Measurements from ENCODE around the gene USE1.

USE1 gene

DNA sequence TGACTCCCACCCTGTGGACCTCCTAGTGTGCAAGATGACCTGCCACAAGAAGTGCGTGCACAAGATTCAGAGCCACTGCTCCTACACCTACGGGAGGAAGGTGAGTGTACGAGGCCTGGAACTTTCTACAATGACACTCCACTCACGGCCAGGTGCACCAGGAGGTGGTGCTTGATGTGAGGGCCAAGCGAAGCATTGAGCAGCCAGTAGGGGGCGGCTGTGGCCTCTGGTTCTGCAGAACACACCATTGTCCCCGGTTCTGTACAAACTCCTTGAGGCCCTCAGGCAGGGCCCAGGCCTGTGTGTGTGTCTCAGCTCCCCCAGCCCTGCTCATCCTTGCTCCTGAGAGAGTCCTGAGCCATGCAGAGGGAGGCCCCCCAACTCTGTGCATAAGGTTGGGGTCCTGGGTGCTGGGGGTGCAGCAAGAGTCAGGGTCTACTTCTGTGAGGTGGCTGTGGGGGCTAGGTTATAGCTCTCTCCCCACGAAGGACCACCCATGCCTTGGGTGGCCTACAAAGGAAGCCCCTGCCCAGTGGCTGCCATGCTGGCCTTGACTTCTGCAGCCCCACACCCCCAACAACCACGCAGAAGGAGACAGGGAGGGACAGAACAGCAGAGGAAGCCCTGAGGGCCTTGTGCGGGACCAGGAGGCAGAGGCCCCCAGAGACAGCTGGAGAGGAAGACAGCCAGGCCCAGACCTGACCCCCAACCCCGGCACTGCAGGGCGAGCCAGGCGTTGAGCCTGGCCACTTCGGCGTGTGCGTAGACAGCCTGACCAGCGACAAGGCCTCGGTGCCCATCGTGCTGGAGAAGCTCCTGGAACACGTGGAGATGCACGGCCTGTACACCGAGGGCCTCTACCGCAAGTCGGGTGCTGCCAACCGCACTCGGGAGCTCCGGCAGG lies 9.7 kb upstream of the USE1 start:
- peak; percentile 2 for DNase-seq

DNA sequence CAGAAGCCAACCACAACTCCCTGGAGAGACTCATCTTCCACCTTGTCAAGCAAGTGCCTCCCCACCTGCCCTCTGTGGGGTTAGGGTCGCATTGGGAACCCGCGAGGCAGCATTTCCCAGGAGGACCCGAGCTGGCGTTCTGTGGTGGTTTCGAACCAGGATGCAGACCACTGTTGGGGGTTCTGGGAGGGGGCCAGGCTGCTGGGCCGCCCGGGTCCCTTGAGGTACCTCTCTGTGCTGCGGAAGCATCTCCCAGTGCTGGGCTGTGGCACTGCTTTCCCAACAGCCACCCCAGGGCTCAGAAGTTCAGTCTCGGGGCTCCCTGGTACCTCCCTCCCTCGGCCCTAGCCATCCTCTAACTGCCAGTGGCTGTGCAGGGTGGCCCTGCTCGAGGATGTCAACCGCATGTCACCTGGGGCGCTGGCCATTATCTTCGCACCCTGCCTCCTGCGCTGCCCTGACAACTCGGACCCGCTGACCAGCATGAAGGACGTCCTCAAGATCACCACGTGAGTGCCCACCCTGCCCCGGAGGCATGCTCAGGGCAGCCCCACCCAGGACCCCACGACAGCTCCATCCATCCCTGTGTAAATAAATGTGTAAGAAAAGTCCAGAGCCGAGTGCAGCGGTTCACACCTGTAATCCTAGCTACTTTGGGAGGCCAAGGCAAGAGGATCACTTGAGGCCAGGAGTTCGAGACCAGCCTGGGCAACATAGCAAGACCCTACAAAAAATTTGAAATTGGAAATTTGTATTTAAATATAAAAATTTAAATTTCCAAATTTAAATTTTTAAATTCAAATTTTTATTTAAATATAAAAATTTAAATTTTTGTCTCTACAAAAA lies 8.2 kb upstream of the USE1 start:
- no peak for DNase-seq

DNA sequence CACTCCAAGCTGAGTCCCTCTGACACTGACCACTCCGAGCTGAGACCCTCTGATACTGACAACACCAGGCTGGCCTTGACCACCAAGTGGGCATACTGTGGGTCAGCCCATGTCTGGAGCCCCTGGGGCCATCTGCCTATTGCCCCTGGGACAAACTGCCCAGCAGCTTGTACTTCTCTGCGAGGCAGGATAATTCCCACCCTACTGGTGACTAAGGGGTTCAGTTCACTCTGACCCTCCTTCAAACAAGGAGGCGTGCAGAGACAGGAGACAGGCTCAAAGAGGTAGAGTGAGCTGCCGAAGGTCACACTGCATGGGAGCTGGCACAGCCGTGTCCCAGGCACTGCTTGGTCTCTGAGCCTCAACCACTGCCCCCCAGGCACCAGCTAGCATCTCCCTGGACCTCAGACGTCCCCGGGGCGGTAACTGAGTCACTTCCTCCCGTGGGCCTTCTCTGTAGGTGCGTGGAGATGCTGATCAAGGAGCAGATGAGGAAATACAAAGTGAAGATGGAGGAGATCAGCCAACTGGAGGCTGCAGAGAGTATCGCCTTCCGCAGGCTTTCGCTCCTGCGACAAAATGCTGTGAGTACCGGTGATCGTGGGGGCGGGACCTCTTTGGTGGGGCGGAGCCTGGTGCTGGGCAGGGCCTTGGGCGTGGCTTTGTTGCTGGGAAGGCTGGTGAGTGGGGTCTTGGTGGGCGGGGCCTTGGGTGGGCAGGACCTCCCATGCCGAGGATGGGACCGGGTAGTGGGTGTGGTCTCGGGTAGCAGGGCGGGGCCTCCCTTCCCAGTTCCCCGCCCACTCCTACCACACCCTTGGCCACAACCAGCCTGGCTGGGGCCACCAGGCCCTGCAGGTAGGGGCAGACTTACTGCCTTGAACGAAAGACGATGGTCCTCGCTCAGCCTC lies 5.8 kb upstream of the USE1 start:
- DNase-seq, result peak; percentile 3

DNA sequence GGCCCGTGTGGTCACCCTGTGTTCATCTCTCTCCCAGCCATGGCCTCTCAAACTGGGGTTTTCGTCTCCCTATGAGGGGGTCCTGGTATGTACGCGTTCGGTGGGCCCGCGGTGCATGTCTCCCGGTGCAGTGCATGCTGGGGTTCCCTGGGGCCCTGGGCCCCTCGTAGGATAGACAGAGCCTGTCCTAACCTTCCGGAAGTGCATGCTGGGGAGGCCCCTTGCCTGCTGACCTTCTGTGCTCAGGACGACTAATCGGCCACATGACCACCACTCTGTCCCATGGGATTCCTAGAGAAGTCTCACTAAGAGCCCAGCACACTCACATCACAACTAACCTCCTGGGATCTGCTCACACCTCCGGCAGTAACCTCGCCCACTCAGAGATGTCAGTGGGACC lies 4.9 kb upstream of the USE1 start:
- no peak for DNase-seq

DNA sequence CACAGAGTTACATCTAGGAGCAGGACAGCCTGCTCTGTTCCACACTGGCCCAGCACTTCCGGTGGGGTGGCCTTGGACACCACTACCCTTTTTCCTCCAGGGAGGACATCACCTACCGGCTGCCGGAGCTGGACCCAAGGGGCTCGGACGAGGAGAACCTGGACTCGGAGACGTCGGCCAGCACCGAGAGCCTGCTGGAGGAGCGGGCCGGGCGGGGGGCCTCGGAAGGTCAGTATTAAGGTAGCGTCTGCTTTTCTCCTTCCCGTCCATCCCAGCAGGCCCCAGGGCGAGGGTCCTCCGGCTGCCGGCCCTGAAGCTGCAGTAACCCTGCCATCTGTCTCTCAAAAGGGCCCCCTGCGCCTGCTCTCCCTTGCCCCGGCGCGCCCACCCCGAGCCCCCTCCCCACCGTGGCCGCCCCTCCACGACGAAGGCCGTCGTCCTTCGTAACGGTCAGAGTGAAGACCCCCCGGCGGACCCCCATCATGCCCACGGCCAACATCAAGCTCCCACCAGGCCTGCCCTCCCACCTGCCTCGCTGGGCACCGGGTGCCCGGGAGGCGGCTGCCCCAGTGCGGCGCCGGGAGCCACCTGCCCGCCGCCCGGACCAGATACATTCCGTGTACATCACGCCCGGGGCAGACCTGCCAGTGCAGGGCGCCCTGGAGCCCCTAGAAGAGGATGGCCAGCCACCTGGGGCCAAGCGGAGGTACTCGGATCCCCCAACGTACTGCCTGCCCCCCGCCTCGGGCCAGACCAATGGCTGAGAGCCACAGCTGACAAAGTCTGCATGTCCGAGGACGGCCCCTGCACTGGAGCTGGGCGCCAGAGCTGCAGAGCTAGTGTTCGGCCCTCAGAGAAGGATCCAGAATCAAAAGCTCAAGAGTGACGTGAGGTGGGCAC lies 3.4 kb upstream of the USE1 start:
- no peak for DNase-seq

DNA sequence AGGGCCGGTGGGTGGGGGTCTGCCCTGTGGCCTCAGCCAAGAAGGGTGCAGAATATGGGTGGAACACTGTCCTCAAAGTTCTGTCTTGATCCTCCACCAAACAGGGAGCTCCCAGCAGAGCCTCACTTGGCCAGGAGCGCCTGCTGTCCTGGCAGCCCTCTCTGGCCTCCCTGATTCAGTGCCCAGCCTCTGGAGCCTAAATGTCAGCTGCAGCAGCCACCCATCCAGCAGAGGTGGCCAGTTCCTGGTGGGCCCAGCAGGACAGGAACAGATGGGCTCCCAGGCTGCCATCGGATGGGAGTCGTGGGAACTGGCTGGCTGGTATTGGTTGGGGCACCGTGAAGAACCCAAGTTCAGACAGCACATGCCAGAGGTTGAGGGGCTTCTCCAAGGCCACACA lies 1.8 kb upstream of the USE1 start:
- no peak for DNase-seq

DNA sequence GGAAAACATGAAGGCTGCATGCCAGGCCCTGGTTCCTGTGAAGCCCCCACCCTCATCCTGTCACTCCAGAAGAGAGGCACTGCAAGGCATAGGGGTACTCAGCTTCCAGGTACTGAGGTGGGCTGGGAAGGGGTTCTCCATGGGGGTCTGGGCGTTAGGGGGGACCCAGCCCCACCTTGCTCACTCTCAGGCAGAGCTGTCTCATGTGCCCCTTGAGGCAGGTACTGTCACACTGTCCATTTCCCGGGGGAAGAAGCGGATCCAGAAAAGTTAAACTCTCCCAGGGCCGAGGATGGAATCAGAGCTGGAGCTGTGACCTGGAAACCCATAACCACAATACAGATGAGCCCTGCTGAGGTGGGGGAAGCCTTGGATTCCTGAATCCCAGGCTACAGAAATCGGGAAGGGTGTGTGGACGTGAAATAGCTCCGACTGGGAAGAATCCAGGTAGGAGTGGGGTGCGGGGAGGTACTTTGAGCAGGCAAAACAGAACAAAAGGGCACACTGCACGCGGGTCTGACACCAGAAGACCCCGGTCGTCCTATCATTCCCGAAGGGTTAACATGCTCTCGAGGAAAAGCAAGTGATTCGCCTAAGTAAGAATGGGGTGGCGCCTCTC lies 540 bp upstream of the USE1 start:
- no peak for DNase-seq

DNA sequence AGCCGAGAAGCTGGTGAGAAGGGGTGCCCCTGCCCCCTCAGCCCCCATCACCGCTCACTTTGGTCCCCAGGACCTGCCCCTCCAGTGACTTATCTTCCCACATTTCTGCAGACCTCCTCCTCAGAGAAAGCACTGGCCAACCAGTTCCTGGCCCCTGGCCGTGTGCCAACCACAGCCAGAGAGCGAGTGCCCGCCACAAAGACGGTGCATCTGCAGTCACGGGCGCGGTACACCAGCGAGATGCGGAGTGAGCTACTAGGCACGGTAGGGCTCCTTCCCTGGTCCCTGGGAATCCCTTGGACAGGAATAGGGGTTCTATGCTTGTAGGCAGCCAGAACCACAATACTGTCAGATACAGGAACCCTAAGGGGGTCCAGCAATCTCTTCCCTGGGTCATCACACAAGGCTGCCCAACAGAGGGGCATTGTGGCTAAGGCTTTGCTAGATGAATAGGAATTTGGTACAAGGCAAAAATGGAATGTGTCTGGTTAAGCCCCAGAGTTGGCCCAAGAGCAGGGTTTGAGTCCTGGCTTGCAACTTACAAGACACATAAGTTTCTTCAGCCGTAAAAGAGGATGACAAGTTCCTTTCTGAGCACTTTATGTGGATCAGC lies 1.0 kb downstream of the USE1 start:
- no peak for DNase-seq

DNA sequence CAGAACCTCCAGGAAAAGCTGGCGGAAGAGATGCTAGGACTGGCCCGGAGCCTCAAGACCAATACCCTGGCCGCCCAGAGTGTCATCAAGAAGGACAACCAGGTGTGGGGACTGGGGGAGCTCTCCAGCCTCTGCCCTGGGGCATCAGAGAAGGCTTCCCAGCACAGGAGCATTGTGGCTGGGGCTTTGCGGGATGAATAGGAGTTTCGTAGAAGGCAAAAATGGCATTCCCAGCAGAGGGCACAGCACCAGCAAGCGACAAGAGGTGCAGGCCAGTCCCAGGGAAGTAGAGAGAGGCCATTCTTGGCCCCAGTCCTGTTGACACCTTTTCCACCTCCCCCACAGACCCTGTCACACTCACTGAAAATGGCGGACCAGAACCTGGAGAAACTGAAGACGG lies 4.1 kb downstream of the USE1 start:
- no peak for DNase-seq

DNA sequence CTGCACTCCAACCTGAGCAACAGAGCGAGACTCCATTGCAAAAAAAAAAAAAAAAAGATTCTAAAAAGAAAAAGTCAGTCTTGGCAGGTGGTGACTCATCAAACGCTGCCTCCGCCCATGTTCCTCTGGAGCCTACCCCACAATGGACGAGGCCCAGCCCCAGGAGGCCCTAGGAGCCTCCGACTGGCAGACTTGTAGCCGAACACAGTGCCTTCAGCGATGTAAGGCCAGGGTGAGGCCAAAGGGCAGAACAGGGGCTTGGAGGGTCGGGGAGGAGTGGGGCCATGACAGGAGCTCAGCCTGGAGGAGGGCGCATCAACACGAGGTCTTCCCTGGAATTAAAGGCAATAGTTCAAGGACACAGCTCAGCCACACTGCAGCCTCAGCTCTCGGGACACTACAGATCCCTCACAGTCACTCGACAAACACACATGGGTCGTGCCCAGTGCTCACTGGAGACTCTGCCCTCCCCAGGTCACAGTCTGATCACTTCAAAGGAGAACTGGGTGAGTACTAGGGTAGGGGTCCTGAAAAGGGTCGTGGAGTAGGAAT lies 5.1 kb downstream of the USE1 start:
- DNase-seq, result no peak

DNA sequence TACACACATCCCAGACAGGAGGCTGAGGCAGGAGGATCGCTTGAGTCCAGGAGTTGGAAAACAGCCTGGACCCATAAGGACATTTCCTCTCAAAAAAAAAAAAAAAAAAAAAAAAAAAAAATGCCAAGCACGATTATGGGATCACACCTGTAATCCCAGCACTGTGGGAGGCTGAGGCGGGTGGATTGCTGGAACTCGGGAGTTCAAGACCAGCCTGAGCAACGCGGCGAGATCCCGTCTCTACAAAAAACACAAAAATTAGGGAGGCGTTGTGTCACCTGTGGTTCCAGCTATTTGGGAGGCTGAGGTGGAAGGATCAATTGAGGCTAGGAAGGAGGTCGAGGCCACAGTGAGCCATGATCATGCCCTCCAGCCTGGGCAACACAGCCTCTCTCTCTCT lies 9.9 kb downstream of the USE1 start:
- no peak for DNase-seq

DNA sequence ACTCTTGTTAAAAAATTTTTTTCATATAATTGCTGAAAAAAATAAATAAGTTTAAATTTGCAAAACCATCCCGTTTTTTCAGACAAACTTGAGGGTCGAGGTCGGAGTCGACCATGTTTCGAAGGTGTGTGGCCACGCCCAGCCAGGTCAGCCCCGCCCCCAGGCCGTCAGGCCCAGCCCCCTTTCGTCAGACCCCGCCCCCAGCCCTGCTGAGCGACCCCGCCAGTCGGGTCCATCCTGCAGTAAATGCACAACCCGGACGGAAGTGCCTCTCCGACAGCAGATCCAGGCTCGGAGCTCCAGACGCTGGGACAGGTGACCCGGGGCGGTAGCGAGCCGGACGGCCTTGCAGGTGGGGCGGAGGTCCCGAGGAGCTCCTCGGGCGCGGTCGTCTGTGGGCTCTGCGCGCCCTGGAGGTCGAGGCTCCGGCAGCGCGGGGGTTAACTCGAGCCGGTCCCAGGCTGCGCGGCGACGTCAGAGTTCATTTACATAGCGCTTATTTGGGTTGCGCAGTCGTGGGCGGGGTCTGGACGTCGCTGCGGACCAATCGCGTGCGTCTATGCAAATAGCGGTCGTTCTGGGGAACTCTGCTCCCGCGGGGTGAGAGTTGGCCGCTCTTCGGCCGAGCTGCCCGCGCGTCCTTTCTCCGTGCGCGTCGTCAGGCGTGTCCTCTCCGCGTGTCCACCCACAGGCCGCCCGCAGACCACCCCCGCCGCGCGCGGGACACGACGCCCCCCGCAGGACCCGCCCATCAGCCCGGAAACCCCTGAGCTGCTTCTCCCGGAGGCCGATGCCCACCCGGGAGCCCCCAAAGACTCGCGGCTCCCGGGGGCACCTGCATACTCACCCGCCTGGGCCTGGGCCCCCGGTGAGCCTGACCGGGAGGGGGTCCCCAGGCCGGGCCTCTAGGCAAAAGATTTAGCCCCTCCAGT lies 11.1 kb downstream of the USE1 start, which contains the start of gene OCEL1:
Gene OCEL1, plus strand, starts transcription at position 225 of the 932 bp plus-strand sequence. Its CDS starts 22 bp downstream, at position 247.
- DNase-seq, result peak; percentile 92

DNA sequence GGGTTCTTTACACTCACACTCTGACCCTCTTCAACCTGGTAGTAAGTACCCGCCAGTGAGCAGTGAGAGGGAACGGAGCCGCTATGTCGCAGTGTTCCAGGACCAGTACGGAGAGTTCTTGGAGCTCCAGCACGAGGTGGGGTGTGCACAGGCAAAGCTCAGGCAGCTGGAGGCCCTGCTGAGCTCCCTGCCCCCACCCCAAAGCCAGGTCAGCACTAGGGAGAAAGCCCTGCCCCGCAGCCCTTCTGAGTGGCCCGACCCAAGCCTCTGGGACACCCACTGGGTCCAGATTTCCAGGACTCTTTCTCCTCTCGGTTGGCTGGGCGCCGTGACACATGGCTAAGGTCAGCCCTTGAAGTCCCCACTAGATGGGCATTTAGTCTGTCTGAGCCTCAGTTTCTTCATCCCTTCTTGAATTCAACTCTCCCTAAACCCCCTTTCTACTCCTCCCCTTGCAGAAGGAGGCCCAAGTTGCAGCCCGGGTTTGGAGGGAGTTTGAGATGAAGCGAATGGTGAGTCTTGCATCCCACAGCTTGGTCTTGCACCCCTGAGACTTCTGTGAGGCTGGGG lies 12.7 kb downstream of the USE1 start:
- DNase-seq, result no peak

DNA sequence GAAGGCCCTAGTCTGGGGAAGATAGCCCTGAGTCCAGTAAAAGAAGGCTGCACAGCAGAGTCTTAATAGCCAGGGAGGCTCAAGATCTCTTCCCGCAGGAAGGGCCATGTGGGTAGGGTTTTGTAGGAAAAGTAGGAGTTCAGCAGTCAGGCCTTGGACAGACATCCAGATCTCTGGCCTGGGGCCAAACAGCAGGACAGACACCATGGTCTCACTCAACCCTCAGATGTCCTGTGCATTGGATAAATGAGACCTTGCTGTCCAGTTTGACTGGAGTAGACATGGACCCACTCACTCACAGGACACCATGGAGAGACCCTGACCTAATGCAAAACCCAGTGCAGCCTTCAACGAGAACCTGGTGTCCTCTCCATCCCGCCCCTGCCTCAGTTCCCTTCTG lies 14.7 kb downstream of the USE1 start:
- no peak for DNase-seq

DNA sequence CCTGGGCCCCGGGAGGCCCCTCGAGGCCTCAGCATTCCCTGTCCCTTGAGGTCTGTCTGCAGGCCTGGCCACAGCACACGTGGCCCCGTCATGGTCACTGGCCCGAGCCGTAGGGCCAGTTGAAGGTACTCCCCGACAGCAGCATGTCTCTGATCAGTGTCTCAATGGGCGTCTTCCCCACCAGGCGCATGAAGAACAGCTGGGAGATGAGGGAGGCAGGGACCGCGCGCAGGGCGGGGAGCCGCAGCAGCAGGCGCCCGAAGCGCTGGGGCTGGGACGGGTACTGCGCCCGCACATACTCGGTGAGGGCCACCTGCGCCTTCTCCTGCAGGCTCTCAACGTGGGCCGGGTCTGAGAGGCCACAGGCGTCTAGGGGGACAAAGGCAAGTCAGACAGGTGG lies 17.1 kb downstream of the USE1 start:
- DNase-seq, result no peak

DNA sequence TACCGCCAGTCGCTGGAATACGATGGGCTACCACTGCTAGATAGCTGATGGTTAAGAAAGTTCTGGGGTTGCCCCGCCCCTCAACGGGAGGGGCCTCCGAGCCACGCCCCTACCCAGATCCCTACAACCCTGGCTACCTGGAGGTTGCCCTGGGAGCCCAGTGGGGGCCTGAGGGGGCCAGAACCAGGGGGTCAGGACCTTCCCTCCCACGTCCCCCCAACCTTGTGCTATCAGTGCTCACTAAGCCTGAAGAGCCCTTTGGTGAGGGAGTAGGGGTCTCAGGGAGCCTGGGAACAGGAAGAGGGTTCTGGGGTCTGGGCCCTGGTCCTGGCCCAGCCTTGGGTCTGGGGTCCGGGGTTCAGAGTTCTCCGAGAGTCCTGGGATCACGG lies 19.7 kb downstream of the USE1 start:
- no peak for DNase-seq

DNA sequence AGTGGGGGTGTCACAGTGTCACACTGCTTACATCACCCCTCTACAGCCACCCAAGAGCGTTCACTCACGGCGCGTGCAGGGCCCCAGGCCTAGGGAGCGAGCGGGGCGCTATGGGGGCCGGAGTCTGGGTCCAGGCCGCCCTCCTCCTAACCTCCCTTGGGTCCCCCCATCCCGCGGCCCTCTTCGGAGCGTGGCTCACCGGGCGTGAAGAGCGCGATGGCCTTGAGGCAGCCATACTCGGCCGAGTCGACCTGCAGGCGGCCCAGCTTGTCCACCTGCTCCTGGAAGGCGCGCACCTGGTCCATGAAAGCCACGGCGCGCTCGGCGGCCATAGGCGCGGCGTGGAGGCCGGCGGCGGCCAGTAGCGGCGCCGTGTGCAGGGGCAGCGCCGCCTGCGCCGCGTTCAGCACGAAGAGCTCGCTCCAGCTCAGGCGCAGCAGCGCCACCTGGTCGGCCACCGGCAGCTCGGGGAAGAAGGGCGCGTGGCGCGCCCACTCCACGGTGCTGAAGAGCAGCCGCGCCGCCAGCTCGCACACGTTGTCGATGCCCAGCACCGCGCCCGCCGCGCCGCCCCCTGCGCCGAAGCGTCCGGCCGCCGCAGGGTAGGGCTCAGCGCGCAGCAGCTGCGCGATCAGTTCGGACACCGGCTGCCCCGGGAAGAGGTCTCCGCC lies 20.3 kb downstream of the USE1 start:
- DNase-seq, result no peak
